HCT116 (cell line): ENCODE data around the gene KLK5. TPM values are rescaled to one million over a fixed set of nuclear protein-coding genes. Genes with fewer than 3 reads are reported as not detected.

Experiments
- ATAC-seq: fragments of 200-7000 bp; cut with Tn5 transposase; 2 replicates; pipeline ENCODE4 v1.9.1; 2020; ENCODE audit warnings: mild to moderate bottlenecking, moderate library complexity
- BruUV-seq: library from RNA; stranded (reverse); fragments of 400-500 nt; replicated peaks from 2 replicates; lab custom pipeline; 2021; lab: Mats Ljungman, UMichigan
- CTCF ChIA-PET: fragments of 300-600 bp; sonication (Branson Sonifier 250); formaldehyde crosslinking; loops from one replicate; lab custom pipeline; 2021; ENCODE audit warnings: antibody characterized with exemption; lab: Charles Lee
- POLR2A ChIA-PET: fragments of 300-600, 350-600 bp; sonication (Branson Sonifier 250); formaldehyde crosslinking; loops from one replicate; lab custom pipeline; 2021; ENCODE audit warnings: antibody characterized with exemption; lab: Charles Lee
- RAD21 ChIA-PET, 2 experiments: fragments of 300-600 bp; sonication (Branson Sonifier 250); formaldehyde crosslinking; loops; one replicate each; lab custom pipeline; 2023; ENCODE audit warnings: low total read pairs in 2 of 2; ENCODE audit not compliant: uncharacterized antibody in 2 of 2, unreplicated experiment in 2 of 2, low non-redundant PET in 1 of 2; lab: Charles Lee
- DNase-seq: peaks from one replicate; pipeline ENCODE4 v3.0.0-alpha.2; 2010; ENCODE audit warnings: low read depth, low spot score
- H2AFZ ChIP-seq: fragments of 200-600 bp; shearing (Covaris generic), sonication (generic); 2 replicates; pipeline ENCODE4 v1.6.1; 2017; ENCODE audit warnings: low read depth, mixed run types, mixed read lengths, antibody characterized with exemption, low read length; ENCODE audit not compliant: poor library complexity, severe bottlenecking
- H3K27ac ChIP-seq: 2 replicates; pipeline ENCODE4 v1.5.1; 2012; ENCODE audit warnings: low read depth, low read length
- H3K27me3 ChIP-seq: fragments of 200-600 bp; sonication (generic); 2 replicates; pipeline ENCODE4 v1.6.1; 2016; ENCODE audit warnings: mixed run types, low read length, mixed read lengths; ENCODE audit not compliant: insufficient read depth
- H3K36me3 ChIP-seq, 2 experiments: fragments of 200-500 bp in 1 of 2; fragments of 200-600 bp in 1 of 2; sonication (Bioruptor generic) in 1 of 2; sonication (generic) in 1 of 2; 2 replicates each; pipeline versions ENCODE4 v1.5.1 to v1.6.1; 2014 to 2016; ENCODE audit warnings: low read length in 2 of 2, inconsistent platforms in 1 of 2, mixed read lengths in 1 of 2, mixed run types in 1 of 2; ENCODE audit not compliant: insufficient read depth in 2 of 2, control insufficient read depth in 1 of 2
- H3K4me1 ChIP-seq, 2 experiments: fragments of 200-600 bp in 1 of 2; sonication (generic) in 1 of 2; 2 replicates each; pipeline versions ENCODE4 v1.5.1 to v1.6.1; 2012 to 2017; ENCODE audit warnings: low read length in 2 of 2, inconsistent platforms in 1 of 2, mild to moderate bottlenecking in 1 of 2, mixed read lengths in 1 of 2, mixed run types in 1 of 2, moderate library complexity in 1 of 2; ENCODE audit not compliant: insufficient read depth in 2 of 2, control insufficient read depth in 1 of 2
- H3K4me2 ChIP-seq: fragments of 200-600 bp; sonication (generic); 2 replicates; pipeline ENCODE4 v1.6.1; 2017; ENCODE audit warnings: mixed run types, low read length, mixed read lengths
- H3K4me3 ChIP-seq, 2 experiments: fragments of 200-600 bp in 1 of 2; sonication (generic) in 1 of 2; replicated peaks in 1 of 2; 2 replicates each; pipeline ENCODE4 v1.5.1; 2011 to 2016; ENCODE audit warnings: low read length in 2 of 2, control low read depth in 1 of 2, low read depth in 1 of 2, mild to moderate bottlenecking in 1 of 2, mixed read lengths in 1 of 2, mixed run types in 1 of 2
- H3K79me2 ChIP-seq: fragments of 200-600 bp; sonication (generic); 2 replicates; pipeline ENCODE4 v1.6.1; 2017; ENCODE audit warnings: mild to moderate bottlenecking, mixed run types, low read length, moderate library complexity, mixed read lengths; ENCODE audit not compliant: insufficient read depth
- H3K9ac ChIP-seq: fragments of 200-600 bp; sonication (generic); 2 replicates; pipeline ENCODE4 v1.6.1; 2016; ENCODE audit warnings: low read length, mixed read lengths
- H3K9me2 ChIP-seq: fragments of 200-600 bp; sonication (generic), shearing (Covaris generic); 2 replicates; pipeline ENCODE4 v1.6.1; 2017; ENCODE audit warnings: mixed run types, mild to moderate bottlenecking, moderate library complexity; ENCODE audit not compliant: insufficient read depth
- H3K9me3 ChIP-seq, 2 experiments: fragments of 200-500 bp in 1 of 2; fragments of 200-600 bp in 1 of 2; sonication (Bioruptor generic) in 1 of 2; sonication (generic) in 1 of 2; 2 replicates each; pipeline ENCODE4 v1.6.1; 2014 to 2017; ENCODE audit warnings: low read length in 2 of 2, mixed read lengths in 2 of 2, inconsistent platforms in 1 of 2, low read depth in 1 of 2, mild to moderate bottlenecking in 1 of 2, mixed run types in 1 of 2, moderate library complexity in 1 of 2; ENCODE audit not compliant: control insufficient read depth in 1 of 2, insufficient read depth in 1 of 2
- H4K20me1 ChIP-seq: fragments of 200-600 bp; sonication (generic), shearing (Covaris generic); 2 replicates; pipeline ENCODE4 v1.6.1; 2017; ENCODE audit warnings: mixed run types, mild to moderate bottlenecking, moderate library complexity; ENCODE audit not compliant: insufficient read depth
- ATF3 ChIP-seq: IDR thresholded peaks from 2 replicates; pipeline ENCODE4 v1.6.1; 2012
- CBX3 ChIP-seq: IDR thresholded peaks from 2 replicates; pipeline ENCODE4 v1.6.1; 2012; ENCODE audit warnings: low read depth
- CEBPB ChIP-seq: IDR thresholded peaks from 2 replicates; pipeline ENCODE4 v1.6.1; 2012; ENCODE audit warnings: low read depth
- EZH2 ChIP-seq: fragments of 200-600 bp; sonication (generic); IDR thresholded peaks from 2 replicates; pipeline ENCODE4 v1.6.1; 2017; ENCODE audit warnings: antibody characterized with exemption, mixed run types
- EZH2phosphoT487 ChIP-seq: fragments of 200-600 bp; IDR thresholded peaks from 2 replicates; pipeline ENCODE4 v1.6.1; 2018; ENCODE audit warnings: antibody characterized with exemption, borderline replicate concordance
- FOSL1 ChIP-seq: IDR thresholded peaks from 2 replicates; pipeline ENCODE4 v1.6.1; 2012; ENCODE audit warnings: low read depth
- JUND ChIP-seq: IDR thresholded peaks from 2 replicates; pipeline ENCODE4 v1.6.1; 2012
- MAX ChIP-seq: IDR thresholded peaks from 2 replicates; pipeline ENCODE4 v1.6.1; 2012
- POLR2A ChIP-seq: IDR thresholded peaks from 2 replicates; pipeline ENCODE4 v1.7.0; 2011; ENCODE audit warnings: borderline replicate concordance; ENCODE audit not compliant: insufficient read depth, insufficient read length; ENCODE audit errors: extremely low read depth
- POLR2AphosphoS5 ChIP-seq: IDR thresholded peaks from 2 replicates; pipeline ENCODE4 v1.6.1; 2011; ENCODE audit warnings: mild to moderate bottlenecking, low read depth, low read length, moderate library complexity
- SIN3A ChIP-seq: IDR thresholded peaks from 2 replicates; pipeline ENCODE4 v1.6.1; 2012; ENCODE audit warnings: low read depth
- SP1 ChIP-seq: IDR thresholded peaks from 2 replicates; pipeline ENCODE4 v1.6.1; 2012; ENCODE audit warnings: low read depth
- SRF ChIP-seq: IDR thresholded peaks from 2 replicates; pipeline ENCODE4 v1.6.1; 2012; ENCODE audit warnings: low read depth
- YY1 ChIP-seq: IDR thresholded peaks from 2 replicates; pipeline ENCODE4 v1.6.1; 2011; ENCODE audit warnings: low read length, low read depth, moderate library complexity, mild to moderate bottlenecking; ENCODE audit not compliant: insufficient replicate concordance; ENCODE audit errors: extremely low read depth
- ZBTB33 ChIP-seq: IDR thresholded peaks from 2 replicates; pipeline ENCODE4 v1.6.1; 2011; ENCODE audit warnings: mild to moderate bottlenecking, low read length, moderate library complexity; ENCODE audit not compliant: insufficient replicate concordance; ENCODE audit errors: extremely low read depth
- ZFX ChIP-seq: fragments of 450-650 bp; IDR thresholded peaks from 2 replicates; pipeline ENCODE4 v1.6.1; 2017
- ZNF274 ChIP-seq: fragments of 200-500 bp; sonication (Bioruptor generic); IDR thresholded peaks from 2 replicates; pipeline ENCODE4 v1.6.1; 2014; ENCODE audit warnings: mild to moderate bottlenecking, low read depth, low read length, inconsistent platforms
- intact Hi-C: fragments of 100-400 bp; cut with micrococcal nuclease; formaldehyde crosslinking; loops from 2 replicates; pipeline ENCODE4 v1.10.0; 2022
- total RNA-seq: library from RNA; stranded (reverse); gene quantifications from one replicate; pipeline ENCODE4 v1.2.1, GENCODE V29; 2021; ENCODE audit not compliant: unreplicated experiment

KLK5 gene
- total RNA-seq, 1 experiment from 2014 or later = 1.2 TPM

- CTCF ChIA-PET = no interaction called here
- Histone ChIP-seq H3K4me2 (no peak overlapping the region), H3K9me3 (no peaks in the 10 kb centered on the region), H3K9me2 (no peaks in the 10 kb centered on the region), H3K4me3 (no peak overlapping the region), H4K20me1 (no peaks in the 10 kb centered on the region), H3K79me2 (no peaks in the 10 kb centered on the region), H3K27me3 (no peaks in the 10 kb centered on the region), H2AFZ (no peak overlapping the region), H3K9ac (no peak overlapping the region), H3K36me3 (no peaks in the 10 kb centered on the region), H3K4me1 (peaks cover 3 to 12% of the 10 kb centered on the region in 2 experiments; a peak in 2 of 4 replicates), H3K27ac (no peak overlapping the region)
- POLR2A ChIA-PET = no interaction called here
- RAD21 ChIA-PET = no interaction called here
- intact Hi-C loops = no loop called here
- no TSS peak for BruUV-seq
- DNase-seq (no peak), ATAC-seq (no peak)
- TF ChIP-seq ATF3 (no peak), EZH2 (no peak), FOSL1 (no peak), YY1 (no peak)
Measured at GRCh38 chr19:50957587-50957986, 4.7 kb upstream of the KLK5 start.

- H3K79me2 ChIP-seq = no peaks in the 10 kb centered on the region
- no TSS peak for BruUV-seq
- H3K9ac ChIP-seq = no peak overlapping the region
- no peaks in the 10 kb centered on the region for H3K27me3 ChIP-seq
- DNase-seq (no peak), ATAC-seq (no peak)
- ChIA-PET CTCF (no interaction called here), RAD21 (no interaction called here), POLR2A (no interaction called here)
- no peaks in the 10 kb centered on the region for H3K36me3 ChIP-seq
- intact Hi-C loops = no loop called here
- no peak overlapping the region for H3K4me2 ChIP-seq
- no peak overlapping the region for H3K27ac ChIP-seq
- no peaks in the 10 kb centered on the region for H4K20me1 ChIP-seq
- H2AFZ ChIP-seq = no peak overlapping the region
- peaks cover 5 to 11% of the 10 kb centered on the region in 2 experiments; a peak in 2 of 4 replicates for H3K4me1 ChIP-seq
- no peaks in the 10 kb centered on the region for H3K9me2 ChIP-seq
- H3K4me3 ChIP-seq = no peak overlapping the region
- H3K9me3 ChIP-seq = no peaks in the 10 kb centered on the region
- TF ChIP-seq ZFX (no peak), MAX (no peak), EZH2phosphoT487 (no peak), EZH2 (no peak), CEBPB (no peak), ZNF274 (no peak), SP1 (no peak), POLR2A (no peak), ATF3 (no peak), YY1 (no peak), SIN3A (no peak), JUND (no peak), SRF (no peak), FOSL1 (no peak), POLR2AphosphoS5 (no peak), CBX3 (no peak), ZBTB33 (no peak)
Measured at GRCh38 chr19:50949861-50950260, 3.0 kb downstream of the KLK5 start.
